Globus pallidus (tissue), 1 donor: ENCODE data around the gene RBM4.
A peak's percentile ranks its signal among the peaks of the same experiment; 100 is the strongest.
"Not testable (repeated sequence)": the region's sequence is repeated elsewhere in the genome, so short reads cannot be mapped to it uniquely, and the experiment has no call there.

Experiments
- DNase-seq: peaks from one replicate; pipeline ENCODE4 v3.0.0-alpha.2; 2015; ENCODE audit warnings: low spot score

The RBM4 gene

GRCh38 chr11:66638177-66639065, at the start of gene RBM4:
Gene RBM4 (plus strand): TSS chr11:66638703. CDS start chr11:66639712, 1,009 bp downstream.
- DNase-seq: peak; percentile 100

GRCh38 chr11:66589315-66589714, 49.2 kb upstream of the RBM4 start:
- not testable (repeated sequence) for DNase-seq

GRCh38 chr11:66589996-66590675, 48.4 kb upstream of the RBM4 start:
- no peak for DNase-seq

GRCh38 chr11:66591175-66591574, 47.3 kb upstream of the RBM4 start:
- no peak for DNase-seq

GRCh38 chr11:66592457-66593302, 45.8 kb upstream of the RBM4 start, which contains the start of the genes CCDC87 and CCS:
Gene CCDC87 (minus strand): TSS chr11:66593063. CDS start chr11:66593015, 48 bp downstream.
Gene CCS (plus strand): TSS chr11:66593185. CDS start chr11:66593262, 77 bp downstream.
- peak; percentile 93 for DNase-seq

- no peak for DNase-seq
Observed at GRCh38 chr11:66593303-66593635, 45.2 kb upstream of the RBM4 start.

- no peak for DNase-seq
Observed at GRCh38 chr11:66593650-66594049, 44.9 kb upstream of the RBM4 start.

- no peak for DNase-seq
Observed at GRCh38 chr11:66595245-66595904, 43.1 kb upstream of the RBM4 start.

- DNase-seq: no peak
Observed at GRCh38 chr11:66598993-66599392, 39.5 kb upstream of the RBM4 start.

GRCh38 chr11:66600219-66600618, 38.3 kb upstream of the RBM4 start:
- DNase-seq: no peak

- no peak for DNase-seq
Observed at GRCh38 chr11:66600631-66601233, 37.8 kb upstream of the RBM4 start.

- no peak for DNase-seq
Observed at GRCh38 chr11:66603072-66603471, 35.4 kb upstream of the RBM4 start.

- DNase-seq: no peak
Observed at GRCh38 chr11:66604155-66604554, 34.3 kb upstream of the RBM4 start.

- DNase-seq: not testable (repeated sequence)
Observed at GRCh38 chr11:66606608-66607007, 31.9 kb upstream of the RBM4 start.

- peak; percentile 66 for DNase-seq
Observed at GRCh38 chr11:66607126-66607834, 31.2 kb upstream of the RBM4 start.

- no peak for DNase-seq
Observed at GRCh38 chr11:66609721-66610617, 28.5 kb upstream of the RBM4 start.

- DNase-seq: no peak
Observed at GRCh38 chr11:66612458-66612857, 26.0 kb upstream of the RBM4 start.

GRCh38 chr11:66614073-66614472, 24.4 kb upstream of the RBM4 start:
- DNase-seq: no peak

- DNase-seq: peak; percentile 99
Observed at GRCh38 chr11:66616379-66617154, 21.9 kb upstream of the RBM4 start, which contains the start of gene RBM14. Gene RBM14 (plus strand): TSS chr11:66616630. CDS start chr11:66616721, 91 bp downstream.
